GM21423 (cell line): ENCODE measurements around the gene ATG7.
A peak's percentile ranks its signal among the peaks of the same experiment; 100 is the strongest.
"Not testable (repeated sequence)": the region's sequence is repeated elsewhere in the genome, so short reads cannot be mapped to it uniquely, and the experiment has no call there.

Experiments
- ATAC-seq: cut with Tn5 transposase; IDR thresholded peaks from one replicate; pipeline ENCODE4 v1.9.1; 2021; ENCODE audit warnings: mild to moderate bottlenecking, moderate library complexity; ENCODE audit not compliant: unreplicated experiment

ATG7 gene

DNA sequence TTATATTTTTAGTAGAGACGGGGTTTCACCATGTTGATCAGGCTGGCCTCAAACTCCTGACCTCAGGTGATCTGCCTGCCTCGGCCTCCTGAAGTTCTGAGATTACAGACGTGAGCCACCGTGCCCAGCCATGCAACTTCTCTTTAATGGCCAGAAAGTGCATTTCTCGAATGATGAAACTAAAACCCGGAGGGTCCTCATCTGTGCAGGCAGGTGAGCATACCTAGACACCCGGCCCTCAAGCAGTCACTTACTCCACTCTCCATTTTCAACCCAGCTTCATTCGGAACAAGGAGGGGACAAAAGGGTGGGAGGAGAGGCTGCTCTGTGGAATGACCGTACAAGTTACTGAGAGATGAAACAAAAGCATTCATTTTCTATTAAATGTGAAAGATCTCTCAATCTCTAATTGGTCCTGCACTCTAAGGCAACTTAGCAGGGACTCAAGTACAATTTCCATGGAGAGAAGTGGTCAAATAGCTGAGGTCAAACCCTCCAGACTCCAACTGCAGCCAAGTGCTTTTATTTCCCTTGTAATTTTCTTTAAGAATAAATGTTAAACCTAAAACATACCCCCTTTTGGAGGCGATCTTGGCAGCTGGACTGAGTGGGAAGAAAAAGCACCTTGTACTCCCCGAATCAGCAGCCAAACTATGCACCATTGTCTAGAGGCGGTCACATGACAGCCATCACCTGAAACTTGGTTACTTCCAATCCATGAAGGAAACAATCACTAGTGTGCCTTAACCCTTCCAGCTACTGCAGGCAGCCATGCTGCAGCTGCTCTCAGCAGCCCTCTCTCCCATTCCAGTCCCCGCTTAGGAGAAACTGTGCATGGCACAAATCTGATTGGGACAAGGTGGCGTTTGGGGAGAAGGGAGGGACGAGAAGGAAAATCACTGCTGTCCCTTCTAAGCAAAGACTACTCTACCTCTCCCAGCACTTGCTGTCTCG, 309.3 kb downstream of the ATG7 start:
- no peak for ATAC-seq

DNA sequence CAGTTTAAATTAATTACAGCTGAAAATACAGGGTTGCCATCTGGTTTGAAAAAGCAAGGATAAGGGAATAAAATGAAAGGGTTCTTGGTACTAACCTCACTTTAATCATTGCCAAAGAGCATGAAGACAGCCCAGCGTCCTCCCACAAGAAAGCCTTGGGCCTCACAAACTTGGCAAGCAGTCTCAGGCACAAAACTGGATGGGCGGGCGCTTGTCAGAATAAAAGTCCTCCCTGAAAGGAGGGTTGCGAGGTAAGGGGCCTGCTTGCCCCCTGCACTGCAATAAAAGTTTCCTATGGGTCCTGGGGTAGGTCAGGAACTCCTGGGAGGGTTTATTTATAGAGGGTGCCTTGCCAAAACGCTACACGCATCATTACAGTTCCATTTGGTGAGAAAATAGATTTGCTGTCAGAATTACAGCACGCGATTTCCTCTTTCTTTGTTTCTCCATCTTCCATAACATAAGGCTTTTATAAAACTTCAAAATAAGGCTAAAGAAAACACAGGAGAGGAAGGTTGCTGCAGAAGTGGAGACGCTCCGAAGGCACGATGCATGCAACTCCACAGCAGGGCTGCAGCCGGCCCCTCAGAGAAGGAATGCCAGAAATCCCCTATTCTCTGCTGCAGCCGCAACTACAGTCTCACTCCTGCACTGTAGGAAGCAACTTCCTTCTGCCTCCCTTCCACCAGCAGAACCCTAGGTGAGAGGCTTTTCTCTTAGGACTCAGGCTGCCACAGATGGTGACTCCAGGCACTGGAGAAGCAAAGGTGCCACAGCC, 310.2 kb downstream of the ATG7 start:
- peak; percentile 47 for ATAC-seq

DNA sequence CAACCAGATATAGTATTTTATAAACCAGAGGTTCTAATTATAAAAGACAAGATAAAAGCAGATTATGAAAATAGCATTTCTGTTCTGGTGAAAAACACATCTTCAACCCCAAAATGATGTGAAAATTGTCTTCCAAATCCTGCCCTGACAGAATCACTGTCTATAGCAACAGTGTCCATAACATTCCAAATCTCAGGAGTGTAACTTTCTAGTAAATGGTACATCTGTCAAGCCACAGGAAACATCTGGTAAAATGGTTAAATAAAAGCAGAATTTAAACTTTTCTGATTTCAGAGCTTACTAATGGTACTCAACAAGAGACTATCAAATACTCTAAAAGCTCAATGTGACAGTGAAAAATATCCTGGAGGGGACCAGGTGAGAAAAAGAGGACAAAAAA, 311.0 kb downstream of the ATG7 start:
- ATAC-seq: no peak

DNA sequence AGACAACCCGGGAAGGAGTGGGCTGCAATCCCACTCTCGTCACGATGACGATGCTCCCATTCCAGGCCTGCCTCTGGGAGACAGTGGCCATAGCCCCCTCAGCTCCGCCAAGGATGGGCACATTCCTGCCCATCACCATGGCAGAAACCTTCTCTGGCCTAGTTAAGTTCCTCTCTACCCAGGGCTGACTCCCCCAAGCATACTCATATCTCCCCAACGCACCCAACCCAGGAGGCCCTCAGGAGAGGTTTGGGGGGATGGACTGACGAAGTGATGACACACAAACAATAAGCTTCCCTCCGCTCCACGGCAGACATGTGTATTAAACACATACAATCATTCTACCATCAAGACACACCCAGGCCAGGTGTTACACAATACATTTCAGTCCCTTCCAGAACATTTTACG, 311.4 kb downstream of the ATG7 start:
- no peak for ATAC-seq

DNA sequence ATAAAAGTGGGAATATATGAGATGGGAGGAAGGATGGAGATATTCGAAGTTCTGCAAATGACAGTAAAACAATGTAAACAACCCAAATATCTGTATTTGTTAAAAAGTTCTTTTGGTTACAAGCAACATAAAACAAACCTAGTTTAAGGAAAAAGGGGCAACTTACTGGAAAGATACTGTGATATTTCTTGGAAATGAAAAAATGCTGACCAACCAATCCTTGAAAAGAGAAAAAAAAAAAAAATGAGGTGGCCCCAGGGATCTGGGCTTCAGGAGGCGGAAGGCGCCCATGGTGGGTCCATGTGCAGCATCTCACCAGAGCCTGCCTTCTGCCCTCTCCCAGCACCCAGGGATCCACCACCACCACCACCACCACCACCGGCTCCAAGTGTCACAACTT, 312.4 kb downstream of the ATG7 start:
- ATAC-seq: no peak

DNA sequence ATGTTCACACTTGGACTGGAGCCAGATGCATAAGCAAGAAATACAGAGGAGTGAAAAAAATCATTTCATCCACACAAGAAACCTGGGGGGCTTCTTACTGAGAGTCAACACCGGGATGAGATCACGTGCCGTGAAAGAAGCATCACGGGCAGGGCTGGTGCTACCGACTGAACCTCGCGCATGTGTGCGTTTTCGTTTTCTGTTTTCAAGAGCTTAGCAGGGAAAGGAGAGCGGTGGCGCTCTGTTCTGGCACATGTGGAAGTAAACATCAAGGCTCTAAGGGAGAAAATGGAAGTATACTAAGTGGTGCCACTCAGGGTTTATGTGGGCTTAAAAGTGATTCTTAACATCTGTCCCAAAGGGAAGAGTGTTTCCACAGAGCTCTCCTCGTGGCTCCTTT, 315.6 kb downstream of the ATG7 start:
- no peak for ATAC-seq

DNA sequence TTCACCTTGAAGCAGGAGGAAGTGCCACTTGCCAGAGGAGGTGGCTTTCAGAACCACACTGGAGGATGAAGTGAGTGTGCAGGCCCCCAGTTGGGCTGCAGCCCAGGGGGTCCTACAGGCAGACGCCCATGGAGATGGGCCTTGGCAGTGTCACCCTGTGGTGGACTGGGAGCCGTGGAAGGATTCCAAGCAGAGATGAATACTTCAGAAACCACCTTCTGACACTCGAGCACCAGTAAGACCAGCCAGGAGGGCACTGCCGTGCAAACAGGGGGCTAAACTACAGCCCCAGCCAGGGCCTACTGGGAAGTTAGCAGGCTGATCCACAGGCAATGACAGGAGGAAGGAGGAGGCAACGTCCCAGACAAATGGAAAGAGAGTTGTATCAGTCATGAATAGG, 316.1 kb downstream of the ATG7 start:
- no peak for ATAC-seq

DNA sequence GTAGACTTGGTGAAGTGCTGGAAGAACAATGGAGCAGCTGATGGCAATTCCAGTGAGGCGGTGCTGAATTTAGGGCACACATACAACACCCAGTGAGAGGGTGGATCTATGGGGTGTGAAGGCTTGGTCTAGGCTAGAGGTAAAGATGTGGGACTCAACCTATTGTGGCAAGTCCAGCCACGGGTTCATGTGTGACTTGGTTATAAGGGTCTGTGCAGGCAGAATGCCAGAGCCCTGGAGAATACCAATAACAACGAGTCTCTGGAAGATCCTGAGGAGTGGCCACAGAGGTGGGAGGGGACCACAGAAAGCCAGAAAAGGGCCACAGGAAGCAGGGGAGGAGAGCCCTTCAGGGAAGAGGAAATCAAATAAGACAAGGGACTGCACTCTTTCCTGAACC, 316.6 kb downstream of the ATG7 start:
- ATAC-seq: no peak

DNA sequence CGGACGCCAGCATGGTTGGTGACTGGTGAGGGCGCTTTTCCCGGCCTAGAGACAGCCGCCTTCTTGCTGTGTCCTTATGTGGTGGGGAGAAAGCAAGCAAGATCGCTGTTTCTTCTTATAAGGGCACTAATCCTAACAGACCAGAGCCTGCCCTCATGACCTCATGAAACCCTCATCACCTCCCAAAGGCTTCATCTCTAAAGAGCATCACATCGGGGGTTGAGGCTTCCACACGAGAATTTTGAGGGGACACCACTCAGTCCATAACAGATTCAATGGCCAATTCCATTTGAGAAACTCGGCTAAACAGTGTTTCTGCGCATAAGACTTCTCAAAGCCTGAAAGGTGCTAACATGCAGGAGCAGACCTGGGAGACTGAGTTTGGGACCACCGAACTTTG, 317.5 kb downstream of the ATG7 start:
- ATAC-seq: no peak

DNA sequence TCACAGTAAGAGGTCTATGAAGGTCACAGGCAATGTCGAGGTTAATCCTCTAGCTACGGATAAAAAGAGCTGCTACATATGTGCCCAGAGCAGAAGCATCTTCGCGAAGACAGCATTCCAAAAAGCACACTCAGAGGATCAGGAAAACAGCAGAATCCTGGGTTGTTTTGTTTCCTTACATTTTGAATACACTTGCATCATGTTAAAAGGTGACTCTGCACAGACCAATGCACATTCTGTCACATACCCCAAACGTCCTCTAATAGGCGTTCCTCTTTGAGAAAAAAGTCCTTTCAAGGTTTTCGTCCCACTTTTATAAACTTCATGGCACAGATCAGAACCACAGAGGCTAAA, 318.8 kb downstream of the ATG7 start:
- no peak for ATAC-seq

DNA sequence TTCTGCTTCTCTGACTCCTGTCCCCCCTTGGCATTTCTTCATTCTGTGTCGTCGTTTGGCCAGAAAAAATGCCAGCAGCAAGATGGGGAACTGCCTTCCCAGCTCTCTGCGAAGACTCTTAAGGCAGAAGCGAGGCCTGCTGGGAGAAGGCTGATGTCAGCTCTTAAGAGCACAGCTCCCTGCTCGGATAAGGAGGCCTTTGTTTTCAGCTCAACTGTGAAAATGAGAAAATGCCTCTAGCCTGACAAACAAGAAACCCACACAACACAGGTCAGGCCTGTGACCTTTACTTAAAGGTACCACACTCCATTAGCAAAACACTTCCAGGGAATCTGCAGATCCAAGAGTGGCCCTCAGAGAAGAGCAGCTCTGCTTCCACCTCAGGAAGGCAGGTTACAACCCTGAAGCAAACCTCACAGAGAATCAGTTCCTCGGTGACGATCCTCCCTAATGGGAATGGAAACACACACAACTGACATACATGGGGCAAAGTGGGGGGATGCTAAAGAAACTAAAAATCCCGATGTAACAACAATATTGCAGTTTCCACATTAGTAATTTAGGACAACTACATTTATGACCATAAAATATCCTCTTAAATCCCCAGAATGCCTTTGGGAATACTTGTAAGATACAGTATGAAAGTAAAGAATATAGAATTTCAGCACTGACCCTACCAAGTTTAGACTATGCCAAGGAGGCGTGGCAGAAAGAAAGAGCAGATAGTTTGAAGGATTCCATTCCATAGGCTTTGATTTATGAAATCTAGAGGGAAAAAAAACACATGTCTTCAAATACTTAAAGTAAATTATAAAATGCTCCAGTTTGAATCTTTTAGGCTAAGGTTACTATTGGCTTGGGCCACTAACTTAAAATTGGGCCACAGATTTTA, 319.4 kb downstream of the ATG7 start:
- no peak for ATAC-seq

DNA sequence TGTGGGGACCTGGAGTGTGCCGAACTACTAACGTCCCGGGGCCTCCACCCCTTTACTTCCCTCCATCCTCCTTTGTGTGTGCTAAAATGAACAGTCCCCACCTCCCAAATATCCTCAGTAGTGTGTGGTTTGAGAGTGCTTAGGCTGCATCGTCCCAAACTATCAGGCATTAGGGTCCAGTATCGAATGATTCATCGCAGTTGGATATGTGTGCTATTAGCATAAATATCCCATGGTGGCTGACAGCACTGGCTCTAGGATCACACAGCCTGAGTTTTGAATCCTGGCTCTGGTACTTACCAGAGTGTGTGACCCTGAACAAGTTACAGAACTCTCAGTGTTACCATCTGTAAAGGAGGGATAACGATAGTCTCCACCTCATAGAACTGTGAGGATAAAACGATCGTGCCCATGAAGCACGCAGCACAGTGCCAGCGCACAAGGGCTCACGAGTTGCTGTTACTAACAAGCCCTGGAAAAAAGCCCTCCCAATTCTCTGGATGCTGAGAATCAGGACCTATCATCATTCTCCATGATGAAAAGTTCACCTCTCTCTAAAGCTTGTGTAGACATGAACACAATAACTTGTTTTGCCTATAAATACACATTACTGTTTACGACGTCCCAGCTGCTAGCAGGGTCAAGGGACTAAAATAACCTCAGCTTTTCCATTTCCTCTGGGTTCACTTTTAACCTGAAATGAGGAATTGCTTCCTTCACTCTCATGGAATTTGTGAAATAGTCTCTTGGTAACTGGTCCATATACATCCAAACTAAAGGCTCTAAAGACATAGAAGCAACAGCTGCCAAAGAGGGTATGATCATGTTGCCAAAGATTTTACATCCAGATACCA, 320.5 kb downstream of the ATG7 start:
- ATAC-seq: no peak

DNA sequence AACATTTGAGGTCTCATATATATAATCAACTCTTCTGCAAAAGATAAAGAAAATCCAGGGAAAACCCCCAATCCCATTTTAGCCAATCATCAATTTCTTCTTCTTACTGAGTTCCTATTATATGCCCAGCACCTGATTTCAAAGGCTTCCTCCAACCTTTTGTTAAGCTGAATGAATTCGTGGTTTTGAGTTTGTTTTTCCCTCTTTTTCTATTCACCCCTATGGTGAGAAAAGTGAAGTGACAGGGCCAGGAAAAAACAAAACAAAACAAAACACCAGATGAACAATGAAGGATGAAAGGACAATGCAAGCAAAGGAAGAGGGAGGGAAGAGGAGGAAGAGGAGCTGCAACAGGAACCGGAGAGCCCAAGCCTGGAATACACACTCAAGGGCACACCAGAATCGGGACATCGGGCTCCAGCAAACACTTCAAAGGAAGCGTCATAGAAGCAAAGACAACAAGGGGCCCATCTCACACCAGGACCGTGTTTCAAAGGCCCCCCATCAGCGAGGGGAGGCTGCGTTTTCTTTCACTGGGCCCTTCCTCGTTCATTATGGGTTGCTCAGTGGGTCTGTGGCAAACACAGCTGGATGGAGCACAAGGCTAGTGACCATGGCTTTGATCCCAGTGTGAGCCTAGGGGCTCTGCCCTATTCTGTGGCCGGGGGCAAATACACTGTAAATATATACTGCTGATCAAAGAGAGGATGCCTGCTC, 321.3 kb downstream of the ATG7 start:
- no peak for ATAC-seq

DNA sequence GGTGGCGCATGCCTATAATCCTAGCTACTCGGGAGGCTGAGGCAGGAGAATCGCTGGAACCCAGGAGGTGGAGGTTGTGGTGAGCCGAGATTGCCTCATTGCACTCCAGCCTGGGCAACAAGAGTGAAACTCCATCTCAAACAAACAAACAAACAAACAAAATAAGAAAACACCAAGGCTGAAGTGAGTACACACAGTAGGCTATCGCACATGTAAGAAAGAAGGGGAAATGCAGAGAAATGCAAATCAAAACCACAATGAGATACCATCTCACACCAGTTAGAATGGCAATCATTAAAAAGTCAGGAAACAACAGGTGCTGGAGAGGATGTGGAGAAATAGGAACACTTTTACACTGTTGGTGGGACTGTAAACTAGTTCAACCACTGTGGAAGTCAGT, 322.8 kb downstream of the ATG7 start:
- not testable (repeated sequence) for ATAC-seq

DNA sequence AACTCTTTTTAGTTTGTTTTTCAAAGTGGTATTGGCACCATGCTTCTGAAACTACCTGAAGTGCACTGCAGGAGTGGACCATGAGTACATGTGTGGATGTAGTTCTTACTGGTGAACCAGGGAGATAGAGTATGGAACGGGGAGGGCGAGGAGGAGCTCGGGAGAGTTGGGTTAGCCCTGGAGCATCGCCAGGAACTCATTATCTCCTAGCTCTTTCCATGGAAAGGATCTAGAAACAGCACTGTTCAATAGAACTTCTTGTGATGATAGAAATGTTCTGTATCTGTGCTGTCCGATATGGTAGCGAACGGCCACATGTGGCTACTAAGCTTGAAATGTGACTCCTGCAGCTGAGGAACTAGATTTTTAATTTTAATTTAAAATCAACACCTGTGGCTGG, 324.2 kb downstream of the ATG7 start:
- ATAC-seq: no peak

DNA sequence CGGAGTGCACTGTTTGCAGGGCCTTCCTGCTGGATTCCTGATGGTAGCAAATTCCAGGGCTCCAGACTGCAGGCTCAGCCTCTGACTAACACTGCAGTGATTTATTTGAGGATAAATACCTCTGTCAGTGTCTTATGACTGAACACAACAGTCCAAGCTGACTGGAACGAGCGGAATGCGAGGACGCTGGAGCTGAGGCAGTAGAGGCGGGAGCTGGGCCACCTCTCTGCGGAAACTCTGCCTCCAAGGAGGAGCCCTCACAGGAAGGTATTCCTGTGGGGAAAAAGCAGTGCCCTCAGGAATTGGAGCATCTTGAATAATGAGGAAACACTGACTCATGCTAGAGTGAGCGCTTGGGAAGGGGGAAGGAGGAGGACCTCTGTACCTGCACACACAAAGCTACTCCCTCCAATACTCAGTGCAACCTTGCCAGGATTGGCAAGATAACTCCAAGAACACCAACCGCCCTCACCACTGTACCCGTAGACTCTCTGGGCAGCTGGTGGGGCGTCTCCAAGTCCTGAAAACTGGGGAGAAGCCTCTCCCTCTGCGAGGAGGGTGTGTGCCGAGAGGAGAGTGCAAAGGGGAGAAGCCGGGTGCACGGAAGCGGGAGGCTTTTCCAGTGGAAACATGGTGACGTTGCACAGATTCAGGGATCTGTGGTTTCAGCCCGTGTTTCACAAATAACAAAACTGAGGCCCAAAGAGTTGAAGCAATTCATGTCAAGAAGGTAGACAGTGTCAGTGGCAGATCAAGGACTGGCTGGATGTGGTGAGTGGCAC, 328.5 kb downstream of the ATG7 start:
- ATAC-seq: no peak

DNA sequence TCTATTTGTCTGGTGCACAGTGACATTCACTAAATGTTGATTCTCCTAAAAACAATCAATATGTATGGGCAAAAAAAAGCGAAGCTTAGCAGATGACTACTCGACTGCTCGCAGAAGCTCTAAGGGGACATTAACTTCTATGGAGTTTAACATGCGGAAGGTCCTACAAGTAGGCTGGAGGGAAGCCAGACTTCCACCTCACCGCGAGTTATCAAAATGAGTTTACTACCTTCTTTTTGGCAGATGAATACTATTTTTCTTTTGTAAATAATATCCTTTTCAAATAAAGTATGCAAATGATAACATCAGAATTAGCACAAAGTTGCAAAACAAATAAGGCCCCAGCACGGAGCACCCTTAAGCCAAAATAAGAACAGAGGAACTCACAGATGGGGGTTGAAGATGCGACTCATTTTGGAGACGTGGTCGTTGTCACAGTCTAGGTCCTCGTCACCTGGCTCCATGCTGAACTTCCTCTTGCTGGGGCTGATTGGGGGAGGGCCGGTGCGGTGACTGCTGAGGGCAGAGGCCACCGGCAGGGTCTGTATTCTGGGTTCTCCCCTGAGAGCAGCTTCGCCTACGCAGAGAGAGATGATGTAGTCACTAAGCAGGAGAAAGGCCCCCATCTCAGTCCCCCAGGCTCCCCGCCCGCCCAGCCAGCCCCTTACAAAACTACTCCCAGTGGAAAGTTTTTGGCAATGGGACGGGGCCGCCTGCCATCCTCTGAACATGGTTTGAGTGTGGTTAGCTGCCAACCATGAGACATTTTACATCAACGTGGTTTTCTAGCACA, 329.4 kb downstream of the ATG7 start:
- peak; percentile 92 for ATAC-seq

DNA sequence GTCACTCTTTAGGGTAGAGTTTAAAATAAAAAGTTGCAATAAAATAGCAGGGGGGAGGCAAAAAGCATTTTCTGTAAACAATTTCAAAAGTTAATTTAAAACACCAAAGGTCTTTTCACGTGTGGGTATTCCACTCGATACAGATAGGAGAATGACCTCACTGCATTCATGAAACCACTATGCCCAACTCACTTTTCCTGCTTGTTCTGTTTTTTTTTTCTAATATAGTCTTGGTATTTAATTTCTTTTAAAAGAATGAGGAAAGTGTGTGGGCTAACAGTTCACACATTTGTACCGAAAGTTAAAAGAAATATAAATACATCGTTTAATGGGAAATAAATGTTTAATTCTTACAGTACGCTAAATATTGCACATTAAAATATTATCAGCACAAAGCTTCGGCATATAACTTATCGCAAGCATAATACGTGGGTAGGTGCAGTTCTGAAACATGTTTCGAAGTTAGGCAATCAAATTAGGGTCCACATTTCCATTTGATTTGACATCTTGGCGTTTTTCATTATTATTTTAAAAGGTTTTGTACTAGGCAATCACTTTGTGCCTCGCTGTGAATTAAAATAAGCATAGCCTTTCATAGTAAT, 330.1 kb downstream of the ATG7 start:
- no peak for ATAC-seq
